ENCODE data around the gene TSC2.

Gene TSC2

DNA sequence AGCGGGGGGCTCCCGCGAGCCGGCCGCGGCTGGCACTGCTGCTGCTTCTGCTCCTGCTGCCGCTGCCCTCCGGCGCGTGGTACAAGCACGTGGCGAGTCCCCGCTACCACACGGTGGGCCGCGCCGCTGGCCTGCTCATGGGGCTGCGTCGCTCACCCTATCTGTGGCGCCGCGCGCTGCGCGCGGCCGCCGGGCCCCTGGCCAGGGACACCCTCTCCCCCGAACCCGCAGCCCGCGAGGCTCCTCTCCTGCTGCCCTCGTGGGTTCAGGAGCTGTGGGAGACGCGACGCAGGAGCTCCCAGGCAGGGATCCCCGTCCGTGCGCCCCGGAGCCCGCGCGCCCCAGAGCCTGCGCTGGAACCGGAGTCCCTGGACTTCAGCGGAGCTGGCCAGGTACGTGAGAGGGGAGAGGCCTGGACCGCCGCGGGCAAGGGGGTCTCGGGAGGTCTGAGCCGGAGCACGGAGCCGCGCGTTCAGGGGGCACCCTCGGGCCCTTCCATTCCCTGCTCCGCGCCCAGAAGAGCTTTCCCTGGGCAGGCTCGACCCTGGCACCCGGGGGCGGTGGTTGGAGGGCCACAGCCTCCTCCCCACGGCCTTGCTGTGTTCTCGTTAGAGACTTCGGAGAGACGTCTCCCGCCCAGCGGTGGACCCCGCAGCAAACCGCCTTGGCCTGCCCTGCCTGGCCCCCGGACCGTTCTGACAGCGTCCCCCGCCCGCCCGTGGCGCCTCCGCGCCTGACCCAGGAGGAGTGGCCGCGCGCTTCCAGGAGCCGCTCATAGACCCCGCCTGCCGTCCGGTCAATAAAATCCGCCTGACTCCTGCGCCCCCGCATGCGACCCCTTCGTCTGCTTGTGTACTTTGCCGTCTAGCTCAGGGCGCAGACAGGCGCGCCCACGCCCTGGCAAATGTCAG is 27.6 kb upstream of the TSC2 start:
- peak overlapping the region; percentile 26 for H3K4me3 ChIP-seq (ENCODE audit: low read depth, low read length)
- no peak for DNase-seq (ENCODE audit: low read depth)
- no peak for TF ChIP-seq CTCF (IDR thresholded peaks at IDR 0.05; ENCODE audit: low read depth, low read length, missing control alignments)
- in situ Hi-C loops (cut with HindIII; ENCODE audit: low sequenced_read_pairs), result no loop called here

DNA sequence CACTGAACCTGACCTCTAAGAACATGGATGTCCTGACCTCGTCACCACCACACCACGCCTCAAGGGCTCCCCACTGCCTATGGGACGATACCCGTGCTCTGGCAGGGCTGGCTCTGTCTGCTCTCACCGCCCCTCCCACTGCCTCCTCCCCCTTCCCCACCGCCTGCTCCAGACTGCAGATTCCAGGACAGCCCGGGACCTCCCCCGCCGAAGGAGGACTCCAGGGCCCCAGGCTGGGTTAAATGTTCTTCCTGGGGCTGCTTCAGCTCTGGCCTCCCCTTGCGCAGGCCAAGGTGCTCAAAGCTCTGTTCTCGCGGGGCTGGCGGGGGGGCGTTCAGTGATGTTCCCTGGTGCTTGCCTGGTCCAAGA is 25.1 kb upstream of the TSC2 start:
- H3K4me3 ChIP-seq (ENCODE audit: low read depth, low read length), result peak overlapping the region; percentile 27
- in situ Hi-C loops (cut with HindIII; ENCODE audit: low sequenced_read_pairs), result no loop called here
- no peak for DNase-seq (ENCODE audit: low read depth)
- no peak for TF ChIP-seq CTCF (IDR thresholded peaks at IDR 0.05; ENCODE audit: low read depth, low read length, missing control alignments)

- H3K4me3 ChIP-seq (ENCODE audit: low read depth, low read length), result peak overlapping the region; percentile 27
- in situ Hi-C loops (cut with HindIII; ENCODE audit: low sequenced_read_pairs), result no loop called here
- peak; percentile 88 for TF ChIP-seq CTCF (IDR thresholded peaks at IDR 0.05; ENCODE audit: low read depth, low read length, missing control alignments)
- DNase-seq (ENCODE audit: low read depth), result peak; percentile 58
These were observed 24.4 kb upstream of the TSC2 start for GRCh38 chr16:2023092-2024031.

GRCh38 chr16:2024032-2024420 is 23.8 kb upstream of the TSC2 start:
- no peak overlapping the region for H3K4me3 ChIP-seq (ENCODE audit: low read depth, low read length)
- in situ Hi-C loops (cut with HindIII; ENCODE audit: low sequenced_read_pairs), result no loop called here
- no peak for TF ChIP-seq CTCF (IDR thresholded peaks at IDR 0.05; ENCODE audit: low read depth, low read length, missing control alignments)
- no peak for DNase-seq (ENCODE audit: low read depth)

- H3K4me3 ChIP-seq (ENCODE audit: low read depth, low read length), result no peak overlapping the region
- in situ Hi-C loops (cut with HindIII; ENCODE audit: low sequenced_read_pairs), result no loop called here
- no peak for TF ChIP-seq CTCF (IDR thresholded peaks at IDR 0.05; ENCODE audit: low read depth, low read length, missing control alignments)
- DNase-seq (ENCODE audit: low read depth), result no peak
These were observed 22.5 kb upstream of the TSC2 start for GRCh38 chr16:2025251-2025650.

GRCh38 chr16:2025878-2026460 is 21.8 kb upstream of the TSC2 start:
- DNase-seq (ENCODE audit: low read depth), result no peak
- in situ Hi-C loops (cut with HindIII; ENCODE audit: low sequenced_read_pairs), result no loop called here
- no peak for TF ChIP-seq CTCF (IDR thresholded peaks at IDR 0.05; ENCODE audit: low read depth, low read length, missing control alignments)
- H3K4me3 ChIP-seq (ENCODE audit: low read depth, low read length), result peak overlapping the region; percentile 28
